MCF 10A (cell line): ENCODE measurements around the gene SEC11C. TPM values are rescaled to one million over a fixed set of nuclear protein-coding genes. Genes with fewer than 3 reads are reported as not detected.
A peak's percentile ranks its signal among the peaks of the same experiment; 100 is the strongest.

Experiments used
- BruUV-seq: library from RNA; stranded (reverse); fragments of 400-500 nt; replicated peaks from 2 replicates; lab custom pipeline; 2021; lab: Mats Ljungman, UMichigan
- CTCF ChIA-PET: fragments of 300-600 bp; sonication (Branson Sonifier 250); formaldehyde crosslinking; extraction: SDS; loops from one replicate; lab custom pipeline; 2021; ENCODE audit warnings: antibody characterized with exemption, inconsistent platforms; lab: Yijun Ruan, JAX
- POLR2A ChIA-PET: fragments of 300-600, 350-650 bp; sonication (Branson Sonifier 250); formaldehyde crosslinking; extraction: SDS; loops from one replicate; lab custom pipeline; 2020; ENCODE audit warnings: antibody characterized with exemption, inconsistent platforms; lab: Yijun Ruan, JAX
- DNase-seq: peaks from one replicate; pipeline ENCODE4 v3.0.0-alpha.2; 2018; ENCODE audit not compliant: unreplicated experiment
- H3K27ac Mint-ChIP-seq: one replicate; pipeline ENCODE4 v1.8.0; 2022; ENCODE audit warnings: mild to moderate bottlenecking, low read depth, mixed read lengths; ENCODE audit not compliant: unreplicated experiment
- H3K27me3 Mint-ChIP-seq: one replicate; pipeline ENCODE4 v1.8.0; 2022; ENCODE audit warnings: mixed read lengths; ENCODE audit not compliant: insufficient read depth, unreplicated experiment
- H3K36me3 Mint-ChIP-seq: one replicate; pipeline ENCODE4 v1.8.0; 2022; ENCODE audit warnings: mild to moderate bottlenecking, moderate library complexity, mixed read lengths; ENCODE audit not compliant: insufficient read depth, unreplicated experiment
- H3K4me1 Mint-ChIP-seq: one replicate; pipeline ENCODE4 v1.8.0; 2022; ENCODE audit warnings: mixed read lengths; ENCODE audit not compliant: insufficient read depth, unreplicated experiment
- H3K4me3 Mint-ChIP-seq: one replicate; pipeline ENCODE4 v1.8.0; 2022; ENCODE audit warnings: mild to moderate bottlenecking, moderate library complexity, mixed read lengths; ENCODE audit not compliant: unreplicated experiment
- H3K9me3 Mint-ChIP-seq: one replicate; pipeline ENCODE4 v1.8.0; 2022; ENCODE audit warnings: mixed read lengths; ENCODE audit not compliant: unreplicated experiment
- intact Hi-C: fragments of 100-400 bp; cut with micrococcal nuclease; formaldehyde crosslinking; loops from 2 replicates; pipeline ENCODE4 v1.14.1; 2022
- total RNA-seq: library from RNA; stranded (reverse); gene quantifications from 2 replicates; pipeline ENCODE4 v1.2.3, GENCODE V29; 2022
- TF ChIP-seq, protein P1 (sequence below): fragments of 200-600 bp; IDR thresholded peaks from one replicate; pipeline ENCODE4 v1.8.0; 2022; ENCODE audit warnings: antibody characterized with exemption, mild to moderate bottlenecking; ENCODE audit not compliant: unreplicated experiment

Gene SEC11C
- total RNA-seq, 1 experiment from 2014 or later = 168 TPM

DNA sequence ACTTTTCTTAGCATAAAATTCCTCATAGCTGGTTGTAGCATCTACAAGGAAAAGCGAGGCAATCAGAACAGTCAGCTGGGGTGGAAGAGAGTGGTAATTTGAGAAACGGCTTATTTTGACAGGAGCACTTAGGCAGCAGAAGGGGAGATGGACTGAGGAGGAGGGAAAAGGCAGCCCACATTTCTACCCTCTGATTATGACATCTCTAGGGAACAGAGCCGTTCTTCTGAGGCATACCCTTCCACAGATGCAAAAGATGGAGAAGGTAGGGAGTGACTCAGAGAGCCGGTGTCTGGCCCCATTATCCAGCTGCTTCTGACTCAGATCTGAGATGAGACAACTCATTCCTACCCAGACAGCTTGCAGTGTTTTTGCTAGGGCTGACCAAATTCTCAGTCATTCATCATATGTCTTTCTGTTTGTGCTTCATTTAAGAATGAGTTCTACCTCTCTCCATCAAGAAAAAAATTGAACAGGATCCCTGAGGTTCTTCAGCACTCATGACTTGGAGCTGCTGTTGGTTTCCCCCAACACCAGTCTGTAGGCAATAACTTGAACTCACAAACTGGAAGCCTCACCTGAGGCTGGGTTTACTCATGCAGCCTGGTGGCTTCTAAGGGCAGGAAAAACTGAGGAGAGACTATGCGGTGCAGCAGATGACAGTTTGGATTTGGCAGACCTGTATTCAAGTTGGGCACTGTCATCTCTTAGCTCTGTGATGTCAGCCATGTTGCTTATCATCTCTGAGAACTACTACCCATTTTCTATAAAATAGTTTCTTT is 15.9 kb upstream of the SEC11C start:
- no peaks in the 10 kb centered on the region for H3K9me3 Mint-ChIP-seq
- peaks cover 48% of the 10 kb centered on the region for H3K27me3 Mint-ChIP-seq
- no peaks in the 10 kb centered on the region for H3K36me3 Mint-ChIP-seq
- H3K4me3 Mint-ChIP-seq = no peak overlapping the region
- BruUV-seq = no TSS peak
- intact Hi-C loops = no loop called here
- peak; percentile 59 for DNase-seq
- ChIA-PET CTCF (interaction anchor here (0.6 to 1.0 kb wide), 2 partner anchors 9 to 330 kb away, joined by 5 read pairs; no protein-coding TSS in a partner anchor), POLR2A (interaction anchor here (0.7 to 1.3 kb wide), 2 partner anchors 15 to 16 kb away, joined by 3 to 7 read pairs; partner anchors contain the start of gene SEC11C)
- no peak overlapping the region for H3K27ac Mint-ChIP-seq
- peaks cover 9% of the 10 kb centered on the region for H3K4me1 Mint-ChIP-seq
- TF ChIP-seq, protein P1, sequence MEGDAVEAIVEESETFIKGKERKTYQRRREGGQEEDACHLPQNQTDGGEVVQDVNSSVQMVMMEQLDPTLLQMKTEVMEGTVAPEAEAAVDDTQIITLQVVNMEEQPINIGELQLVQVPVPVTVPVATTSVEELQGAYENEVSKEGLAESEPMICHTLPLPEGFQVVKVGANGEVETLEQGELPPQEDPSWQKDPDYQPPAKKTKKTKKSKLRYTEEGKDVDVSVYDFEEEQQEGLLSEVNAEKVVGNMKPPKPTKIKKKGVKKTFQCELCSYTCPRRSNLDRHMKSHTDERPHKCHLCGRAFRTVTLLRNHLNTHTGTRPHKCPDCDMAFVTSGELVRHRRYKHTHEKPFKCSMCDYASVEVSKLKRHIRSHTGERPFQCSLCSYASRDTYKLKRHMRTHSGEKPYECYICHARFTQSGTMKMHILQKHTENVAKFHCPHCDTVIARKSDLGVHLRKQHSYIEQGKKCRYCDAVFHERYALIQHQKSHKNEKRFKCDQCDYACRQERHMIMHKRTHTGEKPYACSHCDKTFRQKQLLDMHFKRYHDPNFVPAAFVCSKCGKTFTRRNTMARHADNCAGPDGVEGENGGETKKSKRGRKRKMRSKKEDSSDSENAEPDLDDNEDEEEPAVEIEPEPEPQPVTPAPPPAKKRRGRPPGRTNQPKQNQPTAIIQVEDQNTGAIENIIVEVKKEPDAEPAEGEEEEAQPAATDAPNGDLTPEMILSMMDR = no peak

DNA sequence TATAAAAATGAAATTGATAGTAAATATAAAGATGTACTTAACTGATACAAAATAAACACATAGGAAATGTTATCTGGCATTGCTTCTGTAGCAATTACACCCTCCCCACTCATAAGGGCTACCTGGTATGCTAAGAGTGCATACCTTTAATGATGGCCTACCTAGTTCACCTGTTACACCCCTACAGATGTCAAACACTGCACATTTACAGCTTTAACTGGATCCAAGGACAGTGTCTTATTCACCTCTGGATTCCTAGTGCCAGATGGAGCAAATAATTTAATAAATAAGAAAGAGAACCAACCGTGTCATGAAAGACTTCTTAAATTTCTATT is 15.3 kb upstream of the SEC11C start:
- TF ChIP-seq, protein P1 = no peak
- intact Hi-C loops = no loop called here
- no peak overlapping the region for H3K27ac Mint-ChIP-seq
- BruUV-seq = no TSS peak
- CTCF ChIA-PET = interaction anchor here (1.0 to 1.9 kb wide), 2 partner anchors 8 to 12 kb away, joined by 4 to 5 read pairs; no protein-coding TSS in a partner anchor
- H3K4me3 Mint-ChIP-seq = no peak overlapping the region
- H3K9me3 Mint-ChIP-seq = no peaks in the 10 kb centered on the region
- peaks cover 48% of the 10 kb centered on the region for H3K27me3 Mint-ChIP-seq
- DNase-seq = no peak
- peaks cover 9% of the 10 kb centered on the region for H3K4me1 Mint-ChIP-seq
- POLR2A ChIA-PET = interaction anchor here (1.3 kb wide), 1 partner anchor 15 kb away, joined by 7 read pairs; the partner anchor contains the start of gene SEC11C
- H3K36me3 Mint-ChIP-seq = no peaks in the 10 kb centered on the region

DNA sequence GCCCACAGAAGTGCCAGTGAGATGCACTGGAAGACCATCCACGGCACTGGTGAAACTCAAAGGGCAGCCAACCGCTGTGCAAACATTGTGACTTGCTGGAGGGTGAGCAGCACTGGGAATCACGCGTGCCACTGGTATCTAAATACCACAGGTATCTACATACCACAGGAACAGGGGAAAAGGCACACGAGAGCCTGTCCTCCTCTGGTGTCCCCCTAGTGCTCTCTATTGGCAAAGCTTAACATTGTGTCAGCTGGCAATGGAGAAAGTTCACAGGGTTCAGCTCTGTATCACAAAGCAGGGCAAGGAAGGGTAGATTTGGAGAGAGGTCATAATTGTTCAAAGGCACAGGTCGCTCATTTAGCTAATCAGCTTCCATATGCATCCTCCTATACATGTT is 12.6 kb upstream of the SEC11C start:
- ChIA-PET CTCF (interaction anchor here (1.7 kb wide), 1 partner anchor 43 kb away, joined by 5 read pairs; no protein-coding TSS in a partner anchor), POLR2A (interaction anchor here (1.1 kb wide), 1 partner anchor 13 kb away, joined by 5 read pairs; the partner anchor contains the start of gene SEC11C)
- no TSS peak for BruUV-seq
- no peaks in the 10 kb centered on the region for H3K9me3 Mint-ChIP-seq
- no peak overlapping the region for H3K4me3 Mint-ChIP-seq
- no peaks in the 10 kb centered on the region for H3K36me3 Mint-ChIP-seq
- H3K27ac Mint-ChIP-seq = no peak overlapping the region
- peaks cover 60% of the 10 kb centered on the region for H3K27me3 Mint-ChIP-seq
- no peak for DNase-seq
- TF ChIP-seq, protein P1 = no peak
- intact Hi-C loops = no loop called here
- H3K4me1 Mint-ChIP-seq = peaks cover 9% of the 10 kb centered on the region

DNA sequence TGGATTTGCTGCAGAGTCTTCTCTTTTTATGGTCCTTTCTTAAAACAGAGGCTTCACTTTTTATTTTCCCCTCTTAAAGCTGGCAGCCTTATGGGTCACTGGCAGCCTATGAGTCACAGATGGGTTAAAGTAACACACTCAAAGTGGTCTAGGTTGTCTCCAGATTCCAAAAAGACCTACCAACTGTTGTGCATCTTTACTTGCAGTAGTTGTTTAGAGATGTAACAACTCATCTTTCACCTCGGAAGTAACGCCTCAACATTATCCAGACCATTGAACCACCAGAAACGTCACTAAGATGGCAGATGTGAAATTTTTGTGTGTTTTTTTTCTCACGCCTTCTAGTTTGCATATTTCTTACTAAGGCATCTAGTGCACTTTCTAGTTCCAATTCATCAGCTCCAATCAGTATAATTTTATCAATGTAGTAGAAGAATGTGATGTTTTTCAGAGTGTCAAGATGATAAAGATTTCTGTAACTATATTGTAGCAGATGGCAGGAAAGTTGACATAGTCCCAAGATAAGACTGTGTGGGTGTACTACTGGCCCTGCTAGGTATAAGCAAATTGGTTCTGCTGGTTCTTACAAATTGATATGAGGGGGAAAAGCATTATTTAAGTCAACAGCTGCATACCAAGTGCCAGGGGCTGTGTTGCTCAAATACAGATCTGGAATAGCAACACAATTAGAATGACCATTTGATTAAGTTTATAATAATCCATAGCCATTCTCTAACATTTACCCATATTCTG is 9.6 kb upstream of the SEC11C start:
- CTCF ChIA-PET = interaction anchor here (0.6 kb wide), 1 partner anchor 38 kb away, joined by 3 read pairs; no protein-coding TSS in a partner anchor
- intact Hi-C loops = no loop called here

More for the DNA sequence above, 9.6 kb upstream of the SEC11C start:
- DNase-seq = no peak
- H3K36me3 Mint-ChIP-seq = no peaks in the 10 kb centered on the region
- no TSS peak for BruUV-seq
- H3K27me3 Mint-ChIP-seq = peaks cover 91% of the 10 kb centered on the region
- POLR2A ChIA-PET = no interaction called here
- H3K9me3 Mint-ChIP-seq = no peaks in the 10 kb centered on the region
- H3K4me1 Mint-ChIP-seq = no peaks in the 10 kb centered on the region
- TF ChIP-seq, protein P1 = no peak
- no peak overlapping the region for H3K4me3 Mint-ChIP-seq
- H3K27ac Mint-ChIP-seq = no peak overlapping the region
